Measurements from ENCODE around the gene CEP128. TPM values are rescaled to one million over a fixed set of nuclear protein-coding genes. Genes with fewer than 3 reads are reported as not detected.

CEP128 gene
- total RNA-seq, 1 experiment from 2014 or later: 16.7 TPM

GRCh38 chr14:80930095-80930494 lies 11.4 kb downstream of the CEP128 start:
- no TSS peak for BruUV-seq (replicated peaks)
- ChIA-PET CTCF (no interaction called here), POLR2A (no interaction called here)
- intact Hi-C loops (cut with micrococcal nuclease; ENCODE audit: unreplicated experiment): no loop called here
- Mint-ChIP-seq H3K4me1 (ENCODE audit: low read depth, unreplicated experiment) (no peaks in the 10 kb centered on the region), H3K27ac (ENCODE audit: unreplicated experiment) (no peak overlapping the region), H3K36me3 (ENCODE audit: insufficient read depth, unreplicated experiment) (no peaks in the 10 kb centered on the region), H3K27me3 (ENCODE audit: insufficient read depth, unreplicated experiment) (no peaks in the 10 kb centered on the region), H3K4me3 (ENCODE audit: unreplicated experiment) (no peak overlapping the region), H3K9me3 (ENCODE audit: unreplicated experiment) (no peaks in the 10 kb centered on the region)
- H3K4me1 ChIP-seq: no peaks in the 10 kb centered on the region
- TF ChIP-seq, protein P1, sequence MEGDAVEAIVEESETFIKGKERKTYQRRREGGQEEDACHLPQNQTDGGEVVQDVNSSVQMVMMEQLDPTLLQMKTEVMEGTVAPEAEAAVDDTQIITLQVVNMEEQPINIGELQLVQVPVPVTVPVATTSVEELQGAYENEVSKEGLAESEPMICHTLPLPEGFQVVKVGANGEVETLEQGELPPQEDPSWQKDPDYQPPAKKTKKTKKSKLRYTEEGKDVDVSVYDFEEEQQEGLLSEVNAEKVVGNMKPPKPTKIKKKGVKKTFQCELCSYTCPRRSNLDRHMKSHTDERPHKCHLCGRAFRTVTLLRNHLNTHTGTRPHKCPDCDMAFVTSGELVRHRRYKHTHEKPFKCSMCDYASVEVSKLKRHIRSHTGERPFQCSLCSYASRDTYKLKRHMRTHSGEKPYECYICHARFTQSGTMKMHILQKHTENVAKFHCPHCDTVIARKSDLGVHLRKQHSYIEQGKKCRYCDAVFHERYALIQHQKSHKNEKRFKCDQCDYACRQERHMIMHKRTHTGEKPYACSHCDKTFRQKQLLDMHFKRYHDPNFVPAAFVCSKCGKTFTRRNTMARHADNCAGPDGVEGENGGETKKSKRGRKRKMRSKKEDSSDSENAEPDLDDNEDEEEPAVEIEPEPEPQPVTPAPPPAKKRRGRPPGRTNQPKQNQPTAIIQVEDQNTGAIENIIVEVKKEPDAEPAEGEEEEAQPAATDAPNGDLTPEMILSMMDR (IDR thresholded peaks at IDR 0.05; ENCODE audit: insufficient read depth in 1 of 2, low read depth in 1 of 2, low read length in 1 of 2, severe bottlenecking in 1 of 2, unreplicated experiment in 1 of 2): no peak
- no peaks in the 10 kb centered on the region for H3K9me3 ChIP-seq
- no peak overlapping the region for H3K4me3 ChIP-seq (ENCODE audit: low read depth, low read length)
- H3K36me3 ChIP-seq (ENCODE audit: control insufficient read depth, insufficient read depth, low read length): no peaks in the 10 kb centered on the region
- no peaks in the 10 kb centered on the region for H3K27me3 ChIP-seq (replicated peaks; ENCODE audit: control insufficient read depth, insufficient read depth, low read length)
- DNase-seq: no peak

- intact Hi-C loops (cut with micrococcal nuclease; ENCODE audit: unreplicated experiment): no loop called here
- Mint-ChIP-seq H3K4me3 (ENCODE audit: unreplicated experiment) (no peak overlapping the region), H3K9me3 (ENCODE audit: unreplicated experiment) (no peaks in the 10 kb centered on the region), H3K36me3 (ENCODE audit: insufficient read depth, unreplicated experiment) (no peaks in the 10 kb centered on the region), H3K27me3 (ENCODE audit: insufficient read depth, unreplicated experiment) (no peaks in the 10 kb centered on the region), H3K27ac (ENCODE audit: unreplicated experiment) (no peak overlapping the region), H3K4me1 (ENCODE audit: low read depth, unreplicated experiment) (no peaks in the 10 kb centered on the region)
- POLR2A ChIA-PET: no interaction called here
- H3K36me3 ChIP-seq (ENCODE audit: control insufficient read depth, insufficient read depth, low read length): no peaks in the 10 kb centered on the region
- no peaks in the 10 kb centered on the region for H3K4me1 ChIP-seq
- no peak overlapping the region for H3K4me3 ChIP-seq (ENCODE audit: low read depth, low read length)
- no TSS peak for BruUV-seq (replicated peaks)
- no peaks in the 10 kb centered on the region for H3K9me3 ChIP-seq
- no peaks in the 10 kb centered on the region for H3K27me3 ChIP-seq (replicated peaks; ENCODE audit: control insufficient read depth, insufficient read depth, low read length)
- CTCF ChIA-PET: no interaction called here
- no peak for DNase-seq
- TF ChIP-seq, protein P1 (IDR thresholded peaks at IDR 0.05; ENCODE audit: insufficient read depth in 1 of 2, low read depth in 1 of 2, low read length in 1 of 2, severe bottlenecking in 1 of 2, unreplicated experiment in 1 of 2): no peak
Measured at GRCh38 chr14:80927083-80927989, 14.2 kb downstream of the CEP128 start.

DNA sequence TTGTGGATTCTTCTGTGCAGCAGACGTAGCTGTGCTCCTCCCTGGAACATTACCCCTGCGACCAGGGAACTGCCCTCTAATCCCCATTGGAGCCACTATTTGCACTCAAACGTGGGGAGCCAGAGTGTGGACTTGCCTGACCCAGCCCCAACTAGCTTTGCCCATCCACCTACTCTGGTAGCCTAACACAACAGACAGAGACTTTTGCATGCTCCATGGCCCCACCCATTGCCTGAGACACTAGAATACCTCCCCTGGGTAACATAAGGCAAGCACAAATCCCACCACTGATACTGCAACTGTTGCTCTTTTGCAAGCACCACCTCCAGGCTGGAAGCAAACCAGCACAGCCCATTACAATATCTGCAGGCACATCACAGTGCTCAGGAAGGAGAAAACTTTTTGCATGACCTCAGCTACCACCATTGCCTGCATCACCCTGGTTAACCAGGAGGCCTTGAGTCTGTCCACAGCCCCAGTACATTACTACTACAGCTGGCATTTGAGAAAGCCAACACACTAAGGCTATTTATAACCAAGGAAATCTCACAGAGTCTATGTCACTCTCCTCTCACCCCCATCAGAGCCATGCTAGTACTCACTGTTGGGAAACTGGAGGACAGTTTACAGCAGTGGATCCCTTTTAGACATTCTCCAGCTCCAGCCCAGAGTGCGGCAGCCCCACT lies 15.0 kb downstream of the CEP128 start:
- TF ChIP-seq, protein P1 (IDR thresholded peaks at IDR 0.05; ENCODE audit: insufficient read depth in 1 of 2, low read depth in 1 of 2, low read length in 1 of 2, severe bottlenecking in 1 of 2, unreplicated experiment in 1 of 2): no peak
- BruUV-seq (replicated peaks): no TSS peak
- H3K27ac Mint-ChIP-seq (ENCODE audit: unreplicated experiment): no peak overlapping the region
- Histone ChIP-seq H3K9me3 (no peaks in the 10 kb centered on the region), H3K4me3 (ENCODE audit: low read depth, low read length) (no peak overlapping the region), H3K36me3 (ENCODE audit: control insufficient read depth, insufficient read depth, low read length) (no peaks in the 10 kb centered on the region), H3K27me3 (replicated peaks; ENCODE audit: control insufficient read depth, insufficient read depth, low read length) (no peaks in the 10 kb centered on the region), H3K4me1 (no peaks in the 10 kb centered on the region)
- H3K36me3 Mint-ChIP-seq (ENCODE audit: insufficient read depth, unreplicated experiment): no peaks in the 10 kb centered on the region
- ChIA-PET CTCF (no interaction called here), POLR2A (no interaction called here)
- no peaks in the 10 kb centered on the region for H3K4me1 Mint-ChIP-seq (ENCODE audit: low read depth, unreplicated experiment)
- H3K27me3 Mint-ChIP-seq (ENCODE audit: insufficient read depth, unreplicated experiment): no peaks in the 10 kb centered on the region
- no peak overlapping the region for H3K4me3 Mint-ChIP-seq (ENCODE audit: unreplicated experiment)
- intact Hi-C loops (cut with micrococcal nuclease; ENCODE audit: unreplicated experiment): no loop called here
- DNase-seq: no peak
- H3K9me3 Mint-ChIP-seq (ENCODE audit: unreplicated experiment): no peaks in the 10 kb centered on the region

Measured in Caco-2 (cell line).